Measurements from ENCODE around the gene WWOX.

Gene WWOX

GRCh38 chr16:78551487-78552085 is 452.1 kb downstream of the WWOX start:
- DNase-seq: no peak

GRCh38 chr16:78552106-78552675 is 452.7 kb downstream of the WWOX start:
- DNase-seq: no peak

- DNase-seq: no peak
Measured at GRCh38 chr16:78552716-78553115, 453.3 kb downstream of the WWOX start.

GRCh38 chr16:78553268-78554039 is 454.0 kb downstream of the WWOX start:
- DNase-seq: no peak

GRCh38 chr16:78556421-78556820 is 457.0 kb downstream of the WWOX start:
- no peak for DNase-seq

GRCh38 chr16:78560997-78561396 is 461.5 kb downstream of the WWOX start:
- no peak for DNase-seq

GRCh38 chr16:78562111-78562510 is 462.7 kb downstream of the WWOX start:
- no peak for DNase-seq

- DNase-seq: no peak
Measured at GRCh38 chr16:78562650-78563049, 463.2 kb downstream of the WWOX start.

GRCh38 chr16:78563905-78564304 is 464.5 kb downstream of the WWOX start:
- no peak for DNase-seq

- DNase-seq: no peak
Measured at GRCh38 chr16:78566397-78567073, 467.1 kb downstream of the WWOX start.

- DNase-seq: no peak
Measured at GRCh38 chr16:78570399-78571141, 471.1 kb downstream of the WWOX start.

GRCh38 chr16:78571434-78571833 is 472.0 kb downstream of the WWOX start:
- no peak for DNase-seq

GRCh38 chr16:78571898-78572358 is 472.5 kb downstream of the WWOX start:
- no peak for DNase-seq

- no peak for DNase-seq
Measured at GRCh38 chr16:78574571-78574970, 475.1 kb downstream of the WWOX start.

- DNase-seq: no peak
Measured at GRCh38 chr16:78576941-78577340, 477.5 kb downstream of the WWOX start.

- no peak for DNase-seq
Measured at GRCh38 chr16:78577630-78578029, 478.2 kb downstream of the WWOX start.

- DNase-seq: no peak
Measured at GRCh38 chr16:78579020-78579419, 479.6 kb downstream of the WWOX start.

- DNase-seq: no peak
Measured at GRCh38 chr16:78583441-78583840, 484.0 kb downstream of the WWOX start.

- no peak for DNase-seq
Measured at GRCh38 chr16:78584213-78584860, 484.9 kb downstream of the WWOX start.

- no peak for DNase-seq
Measured at GRCh38 chr16:78584991-78585390, 485.5 kb downstream of the WWOX start.

- DNase-seq: no peak
Measured at GRCh38 chr16:78589331-78589730, 489.9 kb downstream of the WWOX start.

- DNase-seq: no peak
Measured at GRCh38 chr16:78591682-78592103, 492.2 kb downstream of the WWOX start.
